Chondrocyte (in vitro differentiated cells): ENCODE data around the gene GEMIN8. TPM values are rescaled to one million over a fixed set of nuclear protein-coding genes. Genes with fewer than 3 reads are reported as not detected.

Experiments
- DNase-seq: peaks from one replicate; pipeline ENCODE4 v3.0.0; 2021; ENCODE audit warnings: mixed read lengths, low spot score
- H3K27ac Mint-ChIP-seq: one replicate; pipeline ENCODE4 v1.8.0; 2021; ENCODE audit warnings: mild to moderate bottlenecking, moderate library complexity, mixed read lengths; ENCODE audit not compliant: unreplicated experiment
- H3K27me3 Mint-ChIP-seq: 2 replicates; pipeline ENCODE4 v1.8.0; 2021; ENCODE audit warnings: low read depth, mixed read lengths
- H3K36me3 Mint-ChIP-seq: 2 replicates; pipeline ENCODE4 v1.8.0; 2021; ENCODE audit warnings: low read depth, mixed read lengths
- H3K4me1 Mint-ChIP-seq: 2 replicates; pipeline ENCODE4 v1.8.0; 2021; ENCODE audit warnings: low read depth, mild to moderate bottlenecking, mixed read lengths
- H3K4me3 Mint-ChIP-seq: one replicate; pipeline ENCODE4 v1.8.0; 2021; ENCODE audit warnings: mild to moderate bottlenecking, moderate library complexity, mixed read lengths; ENCODE audit not compliant: unreplicated experiment
- H3K9me3 Mint-ChIP-seq: 2 replicates; pipeline ENCODE4 v1.8.0; 2021; ENCODE audit warnings: low read depth, mixed read lengths
- total RNA-seq: library from RNA; stranded (reverse); gene quantifications from 3 replicates; pipeline ENCODE4 v1.2.1, GENCODE V29; 2021
- TF ChIP-seq, protein P1 (sequence below): fragments of 200-600 bp; sonication (generic); IDR thresholded peaks from 2 replicates; pipeline ENCODE4 v1.5.0; 2021; ENCODE audit warnings: antibody characterized with exemption, mild to moderate bottlenecking, moderate library complexity

The GEMIN8 gene
- total RNA-seq, 1 donor from 2014 or later = 12.7 TPM

DNA sequence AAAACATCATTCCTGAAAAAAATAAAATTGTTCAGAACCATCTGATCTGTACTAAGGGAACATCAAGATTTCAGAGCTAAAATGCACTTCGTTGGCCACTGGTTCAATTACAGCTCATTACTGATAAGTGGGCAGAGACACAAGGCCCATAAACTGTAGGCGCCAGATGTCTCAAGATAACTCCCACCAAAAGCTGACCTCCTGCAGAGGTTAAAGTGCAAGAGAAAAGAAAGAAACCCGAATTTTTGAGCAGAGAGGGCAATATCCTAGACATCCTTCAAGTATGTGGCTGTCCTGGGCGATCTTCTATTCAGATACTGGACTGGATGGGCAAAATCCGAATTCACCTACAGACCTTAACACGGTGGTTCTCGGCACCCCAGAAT is 660 bp downstream of the GEMIN8 start:
- TF ChIP-seq, protein P1, sequence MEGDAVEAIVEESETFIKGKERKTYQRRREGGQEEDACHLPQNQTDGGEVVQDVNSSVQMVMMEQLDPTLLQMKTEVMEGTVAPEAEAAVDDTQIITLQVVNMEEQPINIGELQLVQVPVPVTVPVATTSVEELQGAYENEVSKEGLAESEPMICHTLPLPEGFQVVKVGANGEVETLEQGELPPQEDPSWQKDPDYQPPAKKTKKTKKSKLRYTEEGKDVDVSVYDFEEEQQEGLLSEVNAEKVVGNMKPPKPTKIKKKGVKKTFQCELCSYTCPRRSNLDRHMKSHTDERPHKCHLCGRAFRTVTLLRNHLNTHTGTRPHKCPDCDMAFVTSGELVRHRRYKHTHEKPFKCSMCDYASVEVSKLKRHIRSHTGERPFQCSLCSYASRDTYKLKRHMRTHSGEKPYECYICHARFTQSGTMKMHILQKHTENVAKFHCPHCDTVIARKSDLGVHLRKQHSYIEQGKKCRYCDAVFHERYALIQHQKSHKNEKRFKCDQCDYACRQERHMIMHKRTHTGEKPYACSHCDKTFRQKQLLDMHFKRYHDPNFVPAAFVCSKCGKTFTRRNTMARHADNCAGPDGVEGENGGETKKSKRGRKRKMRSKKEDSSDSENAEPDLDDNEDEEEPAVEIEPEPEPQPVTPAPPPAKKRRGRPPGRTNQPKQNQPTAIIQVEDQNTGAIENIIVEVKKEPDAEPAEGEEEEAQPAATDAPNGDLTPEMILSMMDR = no peak
- peaks cover 30% of the 10 kb centered on the region for H3K4me1 Mint-ChIP-seq
- H3K9me3 Mint-ChIP-seq = no peaks in the 10 kb centered on the region
- H3K27ac Mint-ChIP-seq = peak overlapping the region; percentile 99
- no peak for DNase-seq
- H3K4me3 Mint-ChIP-seq = peak overlapping the region; percentile 85
- H3K36me3 Mint-ChIP-seq = no peaks in the 10 kb centered on the region
- no peaks in the 10 kb centered on the region for H3K27me3 Mint-ChIP-seq

DNA sequence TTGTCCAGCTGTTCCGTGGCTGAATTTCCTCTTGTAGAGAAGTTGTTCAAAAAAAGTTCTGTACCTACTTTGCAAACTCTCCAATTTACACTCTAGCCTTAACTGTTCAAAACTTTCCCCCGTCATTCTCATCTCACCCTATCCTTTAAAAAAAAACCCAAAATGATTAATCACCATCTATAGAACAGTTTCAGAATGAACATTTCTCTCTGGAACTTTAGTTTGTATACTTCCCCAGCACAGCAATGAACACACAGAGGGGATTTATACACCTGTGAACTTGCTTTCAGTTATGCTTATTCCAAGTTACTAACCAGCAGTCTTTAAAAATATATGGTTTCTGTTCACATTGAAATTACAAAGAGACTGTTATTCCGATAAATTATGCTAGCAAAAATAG is 1.2 kb downstream of the GEMIN8 start:
- peak overlapping the region; percentile 85 for H3K4me3 Mint-ChIP-seq
- no peaks in the 10 kb centered on the region for H3K27me3 Mint-ChIP-seq
- TF ChIP-seq, protein P1 = no peak
- peak overlapping the region; percentile 22 for H3K27ac Mint-ChIP-seq
- H3K36me3 Mint-ChIP-seq = no peaks in the 10 kb centered on the region
- no peaks in the 10 kb centered on the region for H3K9me3 Mint-ChIP-seq
- DNase-seq = no peak
- H3K4me1 Mint-ChIP-seq = peaks cover 30% of the 10 kb centered on the region

DNA sequence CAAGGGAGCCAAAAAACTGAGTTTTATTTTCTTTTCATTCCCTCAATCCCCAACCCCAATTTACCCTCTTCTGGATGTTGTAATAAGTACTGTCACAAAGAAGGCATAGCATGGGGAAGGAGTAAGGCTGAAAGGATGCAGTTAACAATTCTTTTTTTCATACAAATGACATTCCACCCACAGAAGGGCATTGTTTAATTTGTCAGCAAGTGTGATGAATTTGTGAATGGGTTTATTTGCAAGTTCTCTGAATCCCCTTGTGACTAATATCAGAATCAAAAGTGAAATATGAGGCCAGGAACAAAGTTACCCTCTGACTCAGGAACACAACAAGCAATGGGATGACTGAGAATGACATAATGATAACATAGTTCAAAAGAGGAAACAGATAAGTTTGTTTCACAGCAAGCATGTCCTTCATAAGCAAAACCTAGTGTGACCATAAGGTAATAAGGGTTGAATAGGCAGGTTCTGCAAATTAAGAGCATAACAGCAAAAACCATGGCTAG is 2.1 kb downstream of the GEMIN8 start:
- TF ChIP-seq, protein P1 = no peak
- H3K27me3 Mint-ChIP-seq = no peaks in the 10 kb centered on the region
- H3K9me3 Mint-ChIP-seq = no peaks in the 10 kb centered on the region
- H3K4me1 Mint-ChIP-seq = peaks cover 27% of the 10 kb centered on the region
- H3K27ac Mint-ChIP-seq = no peak overlapping the region
- no peak for DNase-seq
- H3K36me3 Mint-ChIP-seq = no peaks in the 10 kb centered on the region
- no peak overlapping the region for H3K4me3 Mint-ChIP-seq

DNA sequence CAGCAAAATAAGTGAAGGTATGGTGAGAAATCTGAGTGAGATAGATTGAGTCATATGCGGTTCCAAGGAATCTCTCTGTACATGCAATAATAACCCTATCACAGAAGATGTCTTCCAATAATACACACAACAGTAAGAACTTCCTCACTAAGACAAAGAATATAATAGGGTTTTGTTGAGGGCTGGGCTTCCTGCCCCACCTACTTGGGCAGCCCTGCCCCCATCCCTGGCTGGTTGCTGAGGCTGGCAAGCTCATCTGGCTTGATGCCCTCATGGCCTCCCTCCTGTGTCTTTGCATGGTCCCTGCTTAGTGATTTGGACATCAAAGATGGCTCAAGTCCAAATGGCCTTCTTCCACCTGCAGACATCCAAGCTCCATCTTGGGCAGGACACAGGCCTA is 2.7 kb downstream of the GEMIN8 start:
- DNase-seq = no peak
- TF ChIP-seq, protein P1 = no peak
- Mint-ChIP-seq H3K4me3 (no peak overlapping the region), H3K27me3 (no peaks in the 10 kb centered on the region), H3K36me3 (peaks cover 2% of the 10 kb centered on the region), H3K4me1 (peaks cover 26% of the 10 kb centered on the region), H3K27ac (no peak overlapping the region), H3K9me3 (peaks cover 4% of the 10 kb centered on the region)

DNA sequence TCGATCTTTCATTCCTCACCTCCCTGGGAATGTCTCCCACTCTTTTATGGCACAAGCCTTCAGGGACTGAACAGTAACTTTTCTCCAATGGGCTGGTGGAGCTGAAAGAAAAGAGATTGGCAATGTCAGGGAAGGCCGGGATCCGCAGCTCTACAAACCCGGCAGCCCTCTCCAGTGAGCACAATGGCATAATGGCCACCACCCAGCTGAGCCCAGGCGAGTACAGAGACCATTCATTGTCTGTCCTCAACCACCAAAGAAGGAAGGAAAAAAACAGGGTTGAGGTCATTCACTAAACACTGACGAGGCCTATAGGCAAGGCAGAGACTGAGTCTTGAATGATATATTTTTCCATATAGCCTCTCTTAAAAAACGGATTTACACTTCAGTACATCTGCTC is 3.6 kb downstream of the GEMIN8 start:
- no peak for DNase-seq
- H3K27ac Mint-ChIP-seq = no peak overlapping the region
- H3K9me3 Mint-ChIP-seq = peaks cover 6% of the 10 kb centered on the region
- no peak overlapping the region for H3K4me3 Mint-ChIP-seq
- TF ChIP-seq, protein P1 = no peak
- no peaks in the 10 kb centered on the region for H3K27me3 Mint-ChIP-seq
- H3K36me3 Mint-ChIP-seq = peaks cover 2% of the 10 kb centered on the region
- peaks cover 26% of the 10 kb centered on the region for H3K4me1 Mint-ChIP-seq
